ENCODE data around the gene FNDC3B.

- TF ChIP-seq CTCF (IDR thresholded peaks at IDR 0.05; ENCODE audit: low read length), result no peak
- no peak for TF ChIP-seq EZH2 (IDR thresholded peaks at IDR 0.05; ENCODE audit: borderline replicate concordance, low read length)
Observed at GRCh38 chr3:172365028-172365567, 325.7 kb downstream of the FNDC3B start.

All from OCI-LY1 (cell line).